AG09319 (cell line): Measurements from ENCODE around the gene SVOPL.

Source experiments
- DNase-seq: peaks from one replicate; pipeline ENCODE4 v3.0.0-alpha.2; 2010; ENCODE audit warnings: low read depth; ENCODE audit errors: extremely low read depth
- TF ChIP-seq, protein P1 (sequence below): IDR thresholded peaks from 2 replicates; pipeline ENCODE4 v1.5.1; 2011; ENCODE audit warnings: low read depth, mild to moderate bottlenecking, inconsistent platforms, low read length, moderate library complexity

Gene SVOPL

GRCh38 chr7:138551102-138551501 is 150.1 kb downstream of the SVOPL start:
- TF ChIP-seq, protein P1, sequence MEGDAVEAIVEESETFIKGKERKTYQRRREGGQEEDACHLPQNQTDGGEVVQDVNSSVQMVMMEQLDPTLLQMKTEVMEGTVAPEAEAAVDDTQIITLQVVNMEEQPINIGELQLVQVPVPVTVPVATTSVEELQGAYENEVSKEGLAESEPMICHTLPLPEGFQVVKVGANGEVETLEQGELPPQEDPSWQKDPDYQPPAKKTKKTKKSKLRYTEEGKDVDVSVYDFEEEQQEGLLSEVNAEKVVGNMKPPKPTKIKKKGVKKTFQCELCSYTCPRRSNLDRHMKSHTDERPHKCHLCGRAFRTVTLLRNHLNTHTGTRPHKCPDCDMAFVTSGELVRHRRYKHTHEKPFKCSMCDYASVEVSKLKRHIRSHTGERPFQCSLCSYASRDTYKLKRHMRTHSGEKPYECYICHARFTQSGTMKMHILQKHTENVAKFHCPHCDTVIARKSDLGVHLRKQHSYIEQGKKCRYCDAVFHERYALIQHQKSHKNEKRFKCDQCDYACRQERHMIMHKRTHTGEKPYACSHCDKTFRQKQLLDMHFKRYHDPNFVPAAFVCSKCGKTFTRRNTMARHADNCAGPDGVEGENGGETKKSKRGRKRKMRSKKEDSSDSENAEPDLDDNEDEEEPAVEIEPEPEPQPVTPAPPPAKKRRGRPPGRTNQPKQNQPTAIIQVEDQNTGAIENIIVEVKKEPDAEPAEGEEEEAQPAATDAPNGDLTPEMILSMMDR: no peak

DNA sequence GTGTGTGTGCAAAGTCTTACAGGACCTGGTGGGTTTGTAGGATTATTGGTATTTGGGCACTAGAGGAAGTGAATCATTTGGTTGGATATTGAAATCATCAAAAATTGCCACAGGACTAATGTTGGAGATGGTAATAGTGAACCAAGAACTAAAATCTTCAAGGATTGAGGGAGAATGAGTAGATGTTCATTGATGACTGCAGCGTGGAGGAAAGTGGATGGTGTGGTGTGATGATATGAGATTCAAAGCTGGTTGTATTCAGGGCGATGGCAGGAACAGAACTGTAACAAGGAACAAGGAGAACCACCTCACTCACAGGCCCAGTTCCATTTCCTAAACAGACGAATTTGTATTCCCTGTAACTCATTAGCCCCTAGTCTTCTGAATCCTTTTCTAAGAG is 150.8 kb downstream of the SVOPL start:
- DNase-seq: no peak
- TF ChIP-seq, protein P1: no peak

More at GRCh38 chr7:138551102-138551501, 150.1 kb downstream of the SVOPL start:
- no peak for DNase-seq

GRCh38 chr7:138549082-138549481 is 152.1 kb downstream of the SVOPL start:
- TF ChIP-seq, protein P1: no peak
- DNase-seq: no peak

DNA sequence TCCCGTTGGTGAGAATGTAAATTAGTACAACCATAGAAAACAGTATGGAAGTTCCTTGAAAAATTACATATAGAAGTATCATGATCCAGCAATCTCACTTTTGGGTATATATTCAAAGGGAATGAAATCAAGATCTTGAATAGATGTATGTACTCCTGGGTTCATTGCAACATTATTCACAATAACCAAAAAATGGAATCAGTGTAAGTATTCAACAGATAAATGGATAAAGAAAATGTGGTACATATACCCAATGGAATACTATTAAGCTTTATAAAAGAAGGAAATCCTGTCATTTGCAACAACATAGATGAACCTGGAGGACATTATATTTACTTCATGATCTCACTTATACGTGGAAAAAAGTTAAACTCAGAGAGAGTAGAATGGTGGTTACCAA is 154.3 kb downstream of the SVOPL start:
- no peak for DNase-seq
- TF ChIP-seq, protein P1: no peak

GRCh38 chr7:138546064-138546619 is 155.0 kb downstream of the SVOPL start:
- no peak for DNase-seq
- TF ChIP-seq, protein P1: no peak

GRCh38 chr7:138545123-138545522 is 156.0 kb downstream of the SVOPL start:
- TF ChIP-seq, protein P1: no peak
- DNase-seq: no peak
